ENCODE measurements around the gene DYSF. TPM values are rescaled to one million over a fixed set of nuclear protein-coding genes. Genes with fewer than 3 reads are reported as not detected.

The DYSF gene
- total RNA-seq, 1 experiment from 2014 or later = 0.31 TPM

- H3K36me3 ChIP-seq (ENCODE audit: control insufficient read depth, insufficient read depth, low read length) = no peaks in the 10 kb centered on the region
- TF ChIP-seq TCF7L2 (IDR thresholded peaks at IDR 0.05; ENCODE audit: low read depth, low read length) (no peak), CTCF (IDR thresholded peaks at IDR 0.05) (no peak), POLR2AphosphoS5 (IDR thresholded peaks at IDR 0.05; ENCODE audit: low read depth, low read length) (no peak), REST (IDR thresholded peaks at IDR 0.05; ENCODE audit: insufficient read depth in 1 of 2, low read depth in 2 of 2, low read length in 1 of 2) (no peak), SIN3A (IDR thresholded peaks at IDR 0.05; ENCODE audit: borderline replicate concordance, insufficient read depth, low read depth, low read length) (no peak)
- in situ Hi-C loops (cut with HindIII; ENCODE audit: low pct_unique_long_range_greater_than_20kb, low sequenced_read_pairs) (no loop called here), intact Hi-C loops (cut with micrococcal nuclease; ENCODE audit: unreplicated experiment) (no loop called here)
- ChIA-PET CTCF (no interaction called here), POLR2A (no interaction called here)
- no peak overlapping the region for H3K4me3 ChIP-seq (ENCODE audit: low read depth in 2 of 2, low read length in 2 of 2)
- BruUV-seq (replicated peaks) = no TSS peak
- no peaks in the 10 kb centered on the region for H3K27me3 ChIP-seq (ENCODE audit: control insufficient read depth, insufficient read depth, low read length)
- peaks cover 10% of the 10 kb centered on the region; the same call in 1 of the 2 replicates for H3K9me3 ChIP-seq (ENCODE audit: control insufficient read depth, insufficient read depth, low read depth, low read length)
- H3K27ac ChIP-seq (ENCODE audit: low read length) = no peak overlapping the region
- DNase-seq (ENCODE audit: low read depth, low spot score) (no peak), ATAC-seq (no peak)
- H3K4me1 ChIP-seq (ENCODE audit: control insufficient read depth, insufficient read depth, low read length) = no peaks in the 10 kb centered on the region
Observed at GRCh38 chr2:71728036-71728435, 274.7 kb downstream of the DYSF start.

- CTCF ChIA-PET = no interaction called here
- intact Hi-C loops (cut with micrococcal nuclease; ENCODE audit: unreplicated experiment) = no loop called here
Observed at GRCh38 chr2:71730785-71731383, 277.5 kb downstream of the DYSF start.

More at GRCh38 chr2:71730785-71731383, 277.5 kb downstream of the DYSF start:
- no peak for TF ChIP-seq REST (IDR thresholded peaks at IDR 0.05; ENCODE audit: insufficient read depth in 1 of 2, low read depth in 2 of 2, low read length in 1 of 2)
- no peak for TF ChIP-seq POLR2AphosphoS5 (IDR thresholded peaks at IDR 0.05; ENCODE audit: low read depth, low read length)
- TF ChIP-seq SIN3A (IDR thresholded peaks at IDR 0.05; ENCODE audit: borderline replicate concordance, insufficient read depth, low read depth, low read length) = no peak
- TF ChIP-seq CTCF (IDR thresholded peaks at IDR 0.05) = no peak
- no peak for TF ChIP-seq TCF7L2 (IDR thresholded peaks at IDR 0.05; ENCODE audit: low read depth, low read length)
- no peak overlapping the region for H3K27ac ChIP-seq (ENCODE audit: low read length)
- H3K4me1 ChIP-seq (ENCODE audit: control insufficient read depth, insufficient read depth, low read length) = no peaks in the 10 kb centered on the region
- H3K9me3 ChIP-seq (ENCODE audit: control insufficient read depth, insufficient read depth, low read depth, low read length) = no peaks in the 10 kb centered on the region
- H3K36me3 ChIP-seq (ENCODE audit: control insufficient read depth, insufficient read depth, low read length) = no peaks in the 10 kb centered on the region
- POLR2A ChIA-PET = no interaction called here
- ATAC-seq (no peak), DNase-seq (ENCODE audit: low read depth, low spot score) (no peak)
- BruUV-seq (replicated peaks) = no TSS peak
- no peak overlapping the region for H3K4me3 ChIP-seq (ENCODE audit: low read depth in 2 of 2, low read length in 2 of 2)
- in situ Hi-C loops (cut with HindIII; ENCODE audit: low pct_unique_long_range_greater_than_20kb, low sequenced_read_pairs) = no loop called here
- no peaks in the 10 kb centered on the region for H3K27me3 ChIP-seq (ENCODE audit: control insufficient read depth, insufficient read depth, low read length)
